BE2C (cell line): ENCODE results near the gene SNX8.

ENCODE experiments used
- DNase-seq: peaks from one replicate; pipeline ENCODE4 v3.0.0-alpha.2; 2020
- H3K27me3 ChIP-seq: fragments of 250-450 bp; sonication (Bioruptor Pico); 2 replicates; pipeline ENCODE4 v1.5.1; 2020; ENCODE audit warnings: mild to moderate bottlenecking
- H3K36me3 ChIP-seq: fragments of 250-450 bp; sonication (Bioruptor Pico); 2 replicates; pipeline ENCODE4 v1.5.1; 2020; ENCODE audit warnings: mild to moderate bottlenecking
- H3K4me1 ChIP-seq: fragments of 250-450 bp; sonication (Bioruptor Pico); 2 replicates; pipeline ENCODE4 v1.5.1; 2020
- H3K4me3 ChIP-seq: 2 replicates; pipeline ENCODE4 v1.5.1; 2011; ENCODE audit warnings: low read depth, low read length
- H3K9me3 ChIP-seq: fragments of 250-450 bp; sonication (Bioruptor Pico); 2 replicates; pipeline ENCODE4 v1.5.1; 2020
- CTCF ChIP-seq: IDR thresholded peaks from 2 replicates; pipeline ENCODE4 v1.5.1; 2012; ENCODE audit warnings: mild to moderate bottlenecking, low read depth, low read length

The SNX8 gene

DNA sequence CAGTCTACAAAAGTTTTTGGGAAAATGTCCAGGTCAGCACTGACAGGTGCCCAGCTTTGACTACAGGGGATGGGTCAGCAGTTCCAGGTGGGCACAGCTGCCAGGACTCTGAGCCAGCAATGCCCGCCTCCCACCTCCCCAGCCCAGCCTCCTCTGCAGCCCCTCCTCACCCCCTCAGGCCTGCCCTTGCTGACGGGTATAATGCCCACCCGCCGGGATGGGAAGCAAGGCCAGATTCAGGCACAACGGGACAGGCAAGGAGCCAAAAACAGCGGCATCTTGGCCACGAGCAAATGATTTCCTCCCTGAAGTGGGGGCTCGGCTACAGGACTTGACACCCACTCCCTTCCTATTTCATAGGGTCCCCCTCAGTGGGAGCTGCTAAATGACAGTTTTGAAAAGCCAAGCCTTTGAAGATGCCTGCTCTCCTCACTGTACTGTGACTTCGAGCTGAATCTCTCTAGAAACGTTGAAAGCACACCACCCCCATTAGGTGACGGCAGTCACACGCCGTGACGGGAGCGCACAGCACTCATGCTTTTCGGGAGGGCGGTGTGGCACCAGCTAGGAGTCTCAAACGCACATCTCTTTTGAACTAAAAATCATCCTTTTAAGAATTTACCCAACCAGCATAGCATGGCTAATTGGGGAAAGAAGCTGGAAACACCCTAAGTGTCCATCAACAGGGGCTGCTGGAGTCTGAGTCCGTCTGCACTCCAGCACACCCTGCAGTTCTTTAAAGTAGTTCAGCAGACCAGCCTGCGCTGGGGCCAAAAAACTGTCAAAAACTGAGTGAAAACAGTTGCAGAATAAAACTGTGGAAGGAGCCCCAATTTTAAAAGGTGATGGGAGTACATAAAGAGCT is 111.1 kb downstream of the SNX8 start:
- Histone ChIP-seq H3K4me1 (peaks cover 5% of the 10 kb centered on the region; the same call in 1 of the 2 replicates), H3K36me3 (peaks cover 34% of the 10 kb centered on the region), H3K27me3 (no peaks in the 10 kb centered on the region), H3K4me3 (no peak overlapping the region), H3K9me3 (no peaks in the 10 kb centered on the region)
- TF ChIP-seq CTCF: no peak
- no peak for DNase-seq

GRCh38 chr7:2202361-2202761 is 111.9 kb downstream of the SNX8 start:
- no peaks in the 10 kb centered on the region for H3K27me3 ChIP-seq
- H3K4me3 ChIP-seq: no peak overlapping the region
- H3K9me3 ChIP-seq: no peaks in the 10 kb centered on the region
- no peak for TF ChIP-seq CTCF
- peaks cover 30% of the 10 kb centered on the region for H3K36me3 ChIP-seq
- H3K4me1 ChIP-seq: peaks cover 5% of the 10 kb centered on the region; the same call in 1 of the 2 replicates
- DNase-seq: no peak
